Kidney (tissue), 14 donors: Measurements from ENCODE around the gene MSLN. TPM values are rescaled to one million over a fixed set of nuclear protein-coding genes. Genes with fewer than 3 reads are reported as not detected.

Experiments
- DNase-seq, 5 donors: peaks; one replicate each; pipeline ENCODE4 v3.0.0-alpha.2; 2013 to 2020
- FAIRE-seq: peaks from 2 replicates; lab custom pipeline; 2012; peaks lifted over from hg19 to GRCh38; lab: Jason Lieb, UNC
- H3K27ac ChIP-seq, 2 donors: one replicate each; pipeline ENCODE4 v1.7.0; 2013; ENCODE audit warnings: low read depth in 2 of 2, low read length in 2 of 2, inconsistent platforms in 1 of 2
- H3K27me3 ChIP-seq: one replicate; pipeline ENCODE4 v1.7.1; 2013; ENCODE audit warnings: low read length, inconsistent platforms; ENCODE audit not compliant: control insufficient read depth, insufficient read depth
- H3K36me3 ChIP-seq, 3 donors: one replicate each; pipeline versions ENCODE4 v1.7.0 to v1.7.1; 2013; ENCODE audit warnings: low read length in 3 of 3, control low read depth in 1 of 3, inconsistent platforms in 1 of 3; ENCODE audit not compliant: insufficient read depth in 3 of 3, control insufficient read depth in 2 of 3
- H3K4me1 ChIP-seq, 3 donors: one replicate each; pipeline versions ENCODE4 v1.7.0 to v1.7.1; 2013; ENCODE audit warnings: low read length in 3 of 3, inconsistent platforms in 1 of 3, low read depth in 1 of 3; ENCODE audit not compliant: control insufficient read depth in 2 of 3, insufficient read depth in 2 of 3
- H3K4me3 ChIP-seq, 3 donors: one replicate each; pipeline versions ENCODE4 v1.7.0 to v1.8.1; 2013; ENCODE audit warnings: low read length in 3 of 3, control low read depth in 1 of 3, inconsistent platforms in 1 of 3
- H3K9ac ChIP-seq, 3 donors: one replicate each; pipeline versions ENCODE4 v1.7.0 to v1.7.1; 2013; ENCODE audit warnings: low read length in 3 of 3, control low read depth in 1 of 3, inconsistent platforms in 1 of 3
- H3K9me3 ChIP-seq, 3 donors: one replicate each; pipeline versions ENCODE4 v1.7.0 to v1.7.1; 2013; ENCODE audit warnings: low read length in 3 of 3, control low read depth in 1 of 3, inconsistent platforms in 1 of 3; ENCODE audit not compliant: control insufficient read depth in 2 of 3, insufficient read depth in 1 of 3
- CTCF ChIP-seq: IDR thresholded peaks from 3 replicates; pipeline ENCODE4 v1.5.1; 2012; ENCODE audit warnings: mild to moderate bottlenecking, moderate library complexity, borderline replicate concordance; ENCODE audit not compliant: insufficient read depth; ENCODE audit errors: extremely low read depth
- intact Hi-C: fragments of 100-400 bp; cut with DNase I; formaldehyde crosslinking; loops from one replicate; pipeline ENCODE4 v1.11.1; 2022
- polyA plus RNA-seq: library from polyadenylated mRNA; stranded (reverse); fragments of 350-450 nt; fragmentation: Illumina TruSeq; extraction: RNeasy Lipid Tissue Mini Kit (QIAGEN cat#74804); gene quantifications from one replicate; pipeline ENCODE4 v1.2.3, GENCODE V29; 2014; ENCODE audit warnings: low read depth, low replicate concordance; ENCODE audit not compliant: insufficient read depth
- total RNA-seq: library from RNA; stranded (reverse); fragmentation: NEBNext Ultra II Directional; extraction: Animal tissue kit (Norgen Biotek cat#: 25700); gene quantifications from one replicate; pipeline ENCODE4 v1.2.1, GENCODE V29; 2021
- donor health status: control.
- donor health status: control.
- donor health status: control.
- donor health status: control.
- donor health status: control.
- donor health status: DM: yes; HTN: yes; CAD: no.
- donor health status: Normal renal cell carcinoma (clear cell type).

The MSLN gene
- total and polyA plus RNA-seq, 2 donors from 2014 or later: 3.7 to 19.4 TPM

- H3K27ac ChIP-seq: no peak within 1 kb of the TSS
- H3K4me3 ChIP-seq: peak within 1 kb of the TSS in 2 of 3 donors; percentile 29 to 43
- peak within 1 kb of the TSS in 1 of 3 donors; percentile 19 for H3K9ac ChIP-seq
- H3K4me1 ChIP-seq: peaks cover 0 to 13% (median 0%) of the 10 kb centered on the region in 3 donors
- no peak for TF ChIP-seq CTCF
- no peaks in the 10 kb centered on the region for H3K27me3 ChIP-seq
- no peak for FAIRE-seq
- no peaks in the 10 kb centered on the region for H3K9me3 ChIP-seq
- no peaks in the 10 kb centered on the region for H3K36me3 ChIP-seq
- peak in 4 of 5 donors; percentile 62 to 91 (median 76) for DNase-seq
- intact Hi-C loops: no loop called here
Observed at GRCh38 chr16:726438-727290, 33.9 kb upstream of the MSLN start, which contains the start of the genes CCDC78 and HAGHL. Gene CCDC78 (minus strand): TSS chr16:726443. CDS start chr16:726367, 76 bp downstream. Gene HAGHL (plus strand): TSS chr16:727106. CDS start chr16:727510, 404 bp downstream.

GRCh38 chr16:727291-727977 lies 33.1 kb upstream of the MSLN start:
- DNase-seq (peak in 2 of 5 donors; percentile 79 to 83), FAIRE-seq (no peak)
- no peaks in the 10 kb centered on the region for H3K9me3 ChIP-seq
- H3K4me3 ChIP-seq: peak overlapping the region in 2 of 3 donors; percentile 29 to 43
- no peaks in the 10 kb centered on the region for H3K36me3 ChIP-seq
- peaks cover 0 to 10% (median 0%) of the 10 kb centered on the region in 3 donors for H3K4me1 ChIP-seq
- TF ChIP-seq CTCF: no peak
- H3K9ac ChIP-seq: peak overlapping the region in 1 of 3 donors; percentile 19
- H3K27me3 ChIP-seq: no peaks in the 10 kb centered on the region
- H3K27ac ChIP-seq: no peak overlapping the region
- intact Hi-C loops: no loop called here

- Histone ChIP-seq H3K9me3 (no peaks in the 10 kb centered on the region), H3K4me1 (peaks cover 0 to 10% (median 0%) of the 10 kb centered on the region in 3 donors), H3K4me3 (no peak overlapping the region), H3K9ac (no peak overlapping the region), H3K27ac (no peak overlapping the region), H3K36me3 (no peaks in the 10 kb centered on the region), H3K27me3 (no peaks in the 10 kb centered on the region)
- TF ChIP-seq CTCF: no peak
- FAIRE-seq: no peak
- intact Hi-C loops: no loop called here
- peak; percentile 68 to 93 (median 75) for DNase-seq
Observed at GRCh38 chr16:728131-728889, 32.2 kb upstream of the MSLN start.
